ENCODE measurements around the gene CYBC1. TPM values are rescaled to one million over a fixed set of nuclear protein-coding genes. Genes with fewer than 3 reads are reported as not detected.

Gene CYBC1
- total RNA-seq, 2 experiments from 2014 or later = 60.2 to 62.4 TPM

GRCh38 chr17:82394278-82394677 is 56.3 kb downstream of the CYBC1 start:
- intact Hi-C loops (cut with DNase I, micrococcal nuclease) = no loop called here
- Histone ChIP-seq H3K4me3 (ENCODE audit: low read length) (no peak overlapping the region), H3K27me3 (ENCODE audit: control insufficient read depth in 1 of 2, insufficient read depth in 2 of 2, low read length in 2 of 2) (no peaks in the 10 kb centered on the region), H3K27ac (ENCODE audit: low read depth in 1 of 2, low read length in 2 of 2) (no peak overlapping the region), H3K4me1 (ENCODE audit: insufficient read depth, low read length) (no peaks in the 10 kb centered on the region), H3K36me3 (ENCODE audit: insufficient read depth, low read length) (peaks cover 13% of the 10 kb centered on the region), H3K9me3 (ENCODE audit: control insufficient read depth in 1 of 2, insufficient read depth in 1 of 2, low read length in 2 of 2) (no peaks in the 10 kb centered on the region)
- CTCF ChIA-PET = no interaction called here
- Mint-ChIP-seq H3K27me3 (no peaks in the 10 kb centered on the region), H3K9me3 (no peaks in the 10 kb centered on the region), H3K27ac (no peak overlapping the region), H3K36me3 (ENCODE audit: low read depth) (peaks cover 40% of the 10 kb centered on the region), H3K4me1 (ENCODE audit: low read depth) (no peaks in the 10 kb centered on the region), H3K4me3 (no peak overlapping the region)
- no peak for DNase-seq
- no peak for TF ChIP-seq CTCF (IDR thresholded peaks at IDR 0.05)
- ATAC-seq (ENCODE audit: poor library complexity) = no peak
- POLR2A ChIA-PET = no interaction called here

- Mint-ChIP-seq H3K27ac (no peak overlapping the region), H3K4me1 (ENCODE audit: low read depth) (no peaks in the 10 kb centered on the region), H3K4me3 (no peak overlapping the region), H3K9me3 (no peaks in the 10 kb centered on the region), H3K27me3 (no peaks in the 10 kb centered on the region), H3K36me3 (ENCODE audit: low read depth) (peaks cover 40% of the 10 kb centered on the region)
- no peak for TF ChIP-seq CTCF (IDR thresholded peaks at IDR 0.05)
- H3K27ac ChIP-seq (ENCODE audit: low read depth in 1 of 2, low read length in 2 of 2) = no peak overlapping the region
- H3K36me3 ChIP-seq (ENCODE audit: insufficient read depth, low read length) = peaks cover 11% of the 10 kb centered on the region
- CTCF ChIA-PET = no interaction called here
- no peaks in the 10 kb centered on the region for H3K27me3 ChIP-seq (ENCODE audit: control insufficient read depth in 1 of 2, insufficient read depth in 2 of 2, low read length in 2 of 2)
- no peaks in the 10 kb centered on the region for H3K9me3 ChIP-seq (ENCODE audit: control insufficient read depth in 1 of 2, insufficient read depth in 1 of 2, low read length in 2 of 2)
- ATAC-seq (ENCODE audit: poor library complexity) (no peak), DNase-seq (no peak)
- H3K4me3 ChIP-seq (ENCODE audit: low read length) = no peak overlapping the region
- intact Hi-C loops (cut with DNase I, micrococcal nuclease) = no loop called here
- POLR2A ChIA-PET = no interaction called here
- H3K4me1 ChIP-seq (ENCODE audit: insufficient read depth, low read length) = no peaks in the 10 kb centered on the region
These were observed 57.6 kb downstream of the CYBC1 start for GRCh38 chr17:82392941-82393340.

Other genes starting within 250 kb of the CYBC1 start
- gene CCDC57, start 237.9 kb downstream of the CYBC1 start, total RNA-seq = 100 to 1,000 TPM; 129 to 135 TPM
- gene SLC16A3, start 221.7 kb downstream of the CYBC1 start, total RNA-seq = 10 to 100 TPM; 93.4 to 99.0 TPM
- 100 to 1,000 TPM; 277 to 286 TPM for gene CSNK1D, start 177.1 kb downstream of the CYBC1 start, total RNA-seq
- 100 to 1,000 TPM; 225 to 234 TPM for gene CD7, start 133.1 kb downstream of the CYBC1 start, total RNA-seq
- gene SECTM1, start 117.0 kb downstream of the CYBC1 start, total RNA-seq = 1 to 10 TPM; 2.1 to 3.1 TPM
- gene TEX19, start 91.5 kb downstream of the CYBC1 start, total RNA-seq = not detected
- not detected for gene UTS2R, start 79.0 kb downstream of the CYBC1 start, total RNA-seq
- 10 to 100 TPM; 27.8 to 31.2 TPM for gene HEXD, start 32.4 kb downstream of the CYBC1 start, total RNA-seq
- 10 to 100 TPM; 12.9 to 13.7 TPM for gene OGFOD3, start 32.2 kb downstream of the CYBC1 start, total RNA-seq
- 10 to 100 TPM; 57.1 to 62.0 TPM for gene NARF, start 8.0 kb upstream of the CYBC1 start, total RNA-seq
- gene FOXK2, start 69.0 kb upstream of the CYBC1 start, total RNA-seq = 10 to 100 TPM; 32.5 to 33.7 TPM
- 10 to 100 TPM; 49.8 to 54.3 TPM for gene WDR45B, start 197.7 kb upstream of the CYBC1 start, total RNA-seq
- gene RAB40B, start 247.9 kb upstream of the CYBC1 start, total RNA-seq = 1 to 10 TPM; 1.6 to 2.0 TPM

All from CD4-positive, alpha-beta T cell (primary cell).